C4-2B (cell line): ENCODE measurements around the gene MRPL4.

Experiments
- H3K27ac ChIP-seq: fragments of 450-650 bp; 2 replicates; pipeline ENCODE4 v1.5.1; 2017
- ZFX ChIP-seq: fragments of 450-650 bp; IDR thresholded peaks from 2 replicates; pipeline ENCODE4 v1.6.1; 2017
- TF ChIP-seq, protein P1 (sequence below): fragments of 450-650 bp; conservative IDR thresholded peaks from 2 replicates; pipeline ENCODE4 v1.5.1; 2017; ENCODE audit warnings: mild to moderate bottlenecking

MRPL4 gene

DNA sequence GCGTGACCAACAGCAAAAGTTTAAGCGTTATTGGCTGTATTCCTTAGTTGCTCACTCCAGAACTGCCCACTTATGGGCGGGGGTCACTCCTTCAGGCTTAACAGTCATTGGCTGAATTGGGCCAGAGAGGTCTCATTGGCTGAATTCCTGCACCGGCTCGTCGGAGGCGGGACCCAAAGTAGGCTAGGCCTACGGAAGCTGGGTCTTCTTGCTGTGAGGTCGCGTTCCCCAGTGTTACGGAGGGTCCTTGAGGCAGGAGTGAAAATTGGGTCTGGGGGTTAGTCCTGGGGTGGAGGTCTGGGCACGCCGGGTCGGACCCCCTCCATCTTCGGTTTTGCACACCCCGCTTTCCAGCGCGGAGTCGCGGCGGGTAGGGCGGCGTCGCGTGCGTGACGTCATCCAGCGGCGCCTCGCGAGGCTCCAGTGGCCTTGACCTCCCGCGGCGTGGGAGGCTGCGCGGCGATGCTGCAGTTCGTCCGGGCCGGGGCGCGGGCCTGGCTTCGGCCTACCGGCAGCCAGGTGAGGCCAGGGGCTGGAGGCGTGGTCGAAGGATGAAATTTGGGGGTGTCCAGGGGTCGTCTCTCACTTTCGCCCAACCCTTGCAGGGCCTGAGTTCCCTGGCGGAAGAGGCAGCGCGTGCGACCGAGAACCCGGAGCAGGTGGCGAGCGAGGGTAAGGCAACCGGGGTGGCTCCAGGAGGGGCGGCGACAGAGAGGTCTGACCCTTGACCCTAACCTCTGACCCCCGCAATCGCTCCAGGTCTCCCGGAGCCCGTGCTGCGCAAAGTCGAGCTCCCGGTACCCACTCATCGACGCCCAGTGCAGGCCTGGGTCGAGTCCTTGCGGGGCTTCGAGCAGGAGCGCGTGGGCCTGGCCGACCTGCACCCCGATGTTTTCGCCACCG lies at the start of gene MRPL4:
MRPL4 (plus strand) TSS at position 423 of the 903 bp plus-strand sequence; CDS start at position 463, 40 bp downstream.
- peak; percentile 96; the same call in 1 of the 2 replicates for TF ChIP-seq ZFX
- TF ChIP-seq, protein P1, sequence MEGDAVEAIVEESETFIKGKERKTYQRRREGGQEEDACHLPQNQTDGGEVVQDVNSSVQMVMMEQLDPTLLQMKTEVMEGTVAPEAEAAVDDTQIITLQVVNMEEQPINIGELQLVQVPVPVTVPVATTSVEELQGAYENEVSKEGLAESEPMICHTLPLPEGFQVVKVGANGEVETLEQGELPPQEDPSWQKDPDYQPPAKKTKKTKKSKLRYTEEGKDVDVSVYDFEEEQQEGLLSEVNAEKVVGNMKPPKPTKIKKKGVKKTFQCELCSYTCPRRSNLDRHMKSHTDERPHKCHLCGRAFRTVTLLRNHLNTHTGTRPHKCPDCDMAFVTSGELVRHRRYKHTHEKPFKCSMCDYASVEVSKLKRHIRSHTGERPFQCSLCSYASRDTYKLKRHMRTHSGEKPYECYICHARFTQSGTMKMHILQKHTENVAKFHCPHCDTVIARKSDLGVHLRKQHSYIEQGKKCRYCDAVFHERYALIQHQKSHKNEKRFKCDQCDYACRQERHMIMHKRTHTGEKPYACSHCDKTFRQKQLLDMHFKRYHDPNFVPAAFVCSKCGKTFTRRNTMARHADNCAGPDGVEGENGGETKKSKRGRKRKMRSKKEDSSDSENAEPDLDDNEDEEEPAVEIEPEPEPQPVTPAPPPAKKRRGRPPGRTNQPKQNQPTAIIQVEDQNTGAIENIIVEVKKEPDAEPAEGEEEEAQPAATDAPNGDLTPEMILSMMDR = no peak
- peak within 1 kb of the TSS; percentile 88 for H3K27ac ChIP-seq

GRCh38 chr19:10203686-10204085 lies 48.3 kb upstream of the MRPL4 start:
- no peak overlapping the region for H3K27ac ChIP-seq
- TF ChIP-seq, protein P1 = no peak
- TF ChIP-seq ZFX = no peak

DNA sequence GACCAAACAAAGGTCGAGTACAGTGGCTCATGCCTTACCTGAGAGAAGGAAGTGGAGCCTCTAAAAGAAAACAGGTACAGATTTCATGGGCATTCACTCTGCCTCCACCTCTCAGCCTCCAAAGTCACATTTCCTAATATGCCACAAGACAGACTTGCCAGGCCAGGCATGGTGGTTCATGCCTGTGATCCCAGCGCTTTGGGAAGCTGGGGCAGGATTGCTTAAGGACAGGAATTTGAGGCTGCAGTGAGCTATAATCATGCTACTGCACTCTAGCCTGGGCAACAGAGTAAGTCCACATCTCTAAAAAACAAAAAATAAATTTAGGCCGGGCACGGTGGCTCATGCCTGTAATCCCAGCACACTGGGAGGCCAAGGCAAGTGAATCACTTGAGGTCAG lies 46.4 kb upstream of the MRPL4 start:
- TF ChIP-seq, protein P1 = no peak
- no peak for TF ChIP-seq ZFX
- no peak overlapping the region for H3K27ac ChIP-seq

GRCh38 chr19:10206226-10206885 lies 45.7 kb upstream of the MRPL4 start:
- H3K27ac ChIP-seq = no peak overlapping the region
- TF ChIP-seq ZFX = no peak
- TF ChIP-seq, protein P1 = no peak

DNA sequence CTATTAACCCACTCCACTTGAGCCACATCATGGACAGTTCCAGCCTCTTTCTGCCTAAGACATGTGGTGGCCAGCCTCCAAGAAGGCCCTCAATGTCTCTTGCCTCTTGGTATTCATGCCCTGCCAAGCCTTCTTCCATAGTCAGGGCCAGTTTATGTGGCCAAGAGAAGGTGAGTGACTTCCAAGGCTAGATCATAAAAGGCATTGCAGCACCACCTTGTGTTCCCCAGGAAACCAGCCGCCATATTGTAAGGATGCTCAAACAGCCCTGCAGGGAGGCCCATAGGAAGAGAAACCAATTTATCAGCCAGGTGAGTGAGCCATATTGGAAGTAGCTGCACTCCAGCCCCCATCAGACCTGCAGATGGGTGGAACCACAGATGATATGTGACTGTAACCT lies 45.0 kb upstream of the MRPL4 start:
- no peak overlapping the region for H3K27ac ChIP-seq
- no peak for TF ChIP-seq ZFX
- TF ChIP-seq, protein P1 = no peak

GRCh38 chr19:10209315-10209714 lies 42.7 kb upstream of the MRPL4 start:
- H3K27ac ChIP-seq = no peak overlapping the region
- TF ChIP-seq ZFX = no peak
- TF ChIP-seq, protein P1 = no peak

- no peak for TF ChIP-seq ZFX
- TF ChIP-seq, protein P1 = no peak
These were observed 41.0 kb upstream of the MRPL4 start for GRCh38 chr19:10211061-10211460.

More at GRCh38 chr19:10211061-10211460, 41.0 kb upstream of the MRPL4 start:
- H3K27ac ChIP-seq = no peak overlapping the region
